ENCODE data around the gene HAGH.

HAGH gene

DNA sequence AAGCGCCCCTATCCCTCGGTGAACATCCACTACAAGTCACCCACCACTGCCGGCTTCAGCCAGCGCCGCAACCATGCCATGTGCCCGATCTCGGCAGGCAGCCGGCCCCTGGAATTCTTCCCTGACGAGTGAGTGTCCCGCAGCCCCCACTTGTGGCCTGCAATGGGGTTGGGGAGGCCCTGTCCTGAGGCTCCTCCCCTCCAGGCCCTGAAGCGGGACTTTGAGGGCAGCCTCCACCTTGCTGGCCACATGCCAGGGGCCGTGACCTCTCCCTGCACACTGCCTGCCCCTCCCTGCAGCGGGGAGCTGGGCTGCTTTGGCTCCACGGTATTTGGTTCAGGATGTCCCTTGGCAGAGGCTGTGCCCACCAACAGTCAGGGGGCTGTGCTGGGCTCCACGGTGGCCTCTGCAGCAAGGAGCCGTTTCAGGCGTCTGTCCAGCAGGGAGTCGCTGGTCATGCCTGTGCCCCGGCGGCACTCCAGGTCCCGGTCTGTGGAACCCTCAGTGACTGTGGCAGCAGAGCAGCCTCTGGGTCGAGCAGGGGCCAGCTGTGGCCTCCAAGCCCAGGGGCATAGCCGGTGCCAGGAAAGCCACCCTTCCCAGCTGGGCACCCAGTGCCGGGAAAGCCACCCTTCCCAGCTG is 63.6 kb downstream of the HAGH start:
- TF ChIP-seq, protein P1, sequence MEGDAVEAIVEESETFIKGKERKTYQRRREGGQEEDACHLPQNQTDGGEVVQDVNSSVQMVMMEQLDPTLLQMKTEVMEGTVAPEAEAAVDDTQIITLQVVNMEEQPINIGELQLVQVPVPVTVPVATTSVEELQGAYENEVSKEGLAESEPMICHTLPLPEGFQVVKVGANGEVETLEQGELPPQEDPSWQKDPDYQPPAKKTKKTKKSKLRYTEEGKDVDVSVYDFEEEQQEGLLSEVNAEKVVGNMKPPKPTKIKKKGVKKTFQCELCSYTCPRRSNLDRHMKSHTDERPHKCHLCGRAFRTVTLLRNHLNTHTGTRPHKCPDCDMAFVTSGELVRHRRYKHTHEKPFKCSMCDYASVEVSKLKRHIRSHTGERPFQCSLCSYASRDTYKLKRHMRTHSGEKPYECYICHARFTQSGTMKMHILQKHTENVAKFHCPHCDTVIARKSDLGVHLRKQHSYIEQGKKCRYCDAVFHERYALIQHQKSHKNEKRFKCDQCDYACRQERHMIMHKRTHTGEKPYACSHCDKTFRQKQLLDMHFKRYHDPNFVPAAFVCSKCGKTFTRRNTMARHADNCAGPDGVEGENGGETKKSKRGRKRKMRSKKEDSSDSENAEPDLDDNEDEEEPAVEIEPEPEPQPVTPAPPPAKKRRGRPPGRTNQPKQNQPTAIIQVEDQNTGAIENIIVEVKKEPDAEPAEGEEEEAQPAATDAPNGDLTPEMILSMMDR (IDR thresholded peaks at IDR 0.05) = no peak
- Mint-ChIP-seq H3K4me3 (no peak overlapping the region), H3K27me3 (ENCODE audit: low read depth, poor library complexity) (peaks cover 4% of the 10 kb centered on the region), H3K4me1 (peaks cover 6% of the 10 kb centered on the region), H3K36me3 (ENCODE audit: low read depth) (peaks cover 7% of the 10 kb centered on the region), H3K9me3 (no peaks in the 10 kb centered on the region), H3K27ac (no peak overlapping the region)
- no peak for DNase-seq

DNA sequence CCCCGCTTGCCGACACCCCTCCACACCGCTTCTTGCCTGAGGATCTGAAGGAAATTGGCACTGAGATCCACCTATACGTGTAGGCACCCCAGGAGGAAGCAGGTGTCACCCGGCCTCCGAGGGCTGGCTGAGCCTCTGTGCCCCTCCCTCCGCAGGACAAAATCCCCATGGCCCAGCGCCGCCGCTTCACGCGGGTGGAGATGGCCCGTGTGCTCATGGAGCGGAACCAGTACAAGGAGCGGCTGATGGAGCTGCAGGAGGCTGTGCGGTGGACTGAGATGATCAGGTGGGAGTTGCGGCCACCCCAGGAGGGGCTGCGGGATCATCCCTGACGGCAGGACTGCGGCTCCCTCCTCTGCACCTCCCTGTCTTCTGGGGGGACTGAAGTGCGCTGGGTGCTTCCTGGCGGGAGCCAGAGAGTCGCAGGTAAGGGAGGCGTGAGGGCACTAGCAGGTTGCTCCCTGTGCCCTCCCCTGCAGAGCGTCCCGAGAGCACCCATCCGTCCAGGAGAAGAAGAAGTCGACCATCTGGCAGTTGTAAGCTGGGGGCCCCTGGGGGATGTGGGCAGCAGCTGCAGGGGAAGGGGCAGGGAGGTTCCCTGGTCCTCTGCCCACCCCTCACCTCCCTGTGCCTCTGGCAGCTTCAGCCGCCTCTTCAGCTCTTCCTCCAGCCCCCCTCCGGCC is 64.3 kb downstream of the HAGH start:
- H3K27ac Mint-ChIP-seq = no peak overlapping the region
- H3K27me3 Mint-ChIP-seq (ENCODE audit: low read depth, poor library complexity) = peaks cover 4% of the 10 kb centered on the region
- H3K4me3 Mint-ChIP-seq = no peak overlapping the region

DNA sequence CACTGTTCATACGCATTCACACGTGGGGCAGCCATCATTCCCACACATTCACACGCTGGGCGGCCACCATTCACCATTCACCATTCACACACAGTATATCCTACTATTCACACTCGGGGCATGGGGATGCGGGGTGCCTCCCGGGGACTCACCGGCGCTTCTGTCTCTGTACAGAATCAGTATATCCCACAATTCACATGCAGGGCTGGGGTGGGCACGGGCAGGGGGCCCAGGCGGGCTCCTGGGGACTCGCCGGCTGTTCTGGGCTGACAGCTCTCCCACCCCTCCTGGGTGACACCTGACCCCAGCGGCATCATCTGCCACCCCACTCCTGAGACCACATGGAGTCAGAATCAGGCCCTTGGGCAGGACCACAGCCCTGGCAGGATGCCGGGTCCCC is 64.9 kb downstream of the HAGH start:
- Mint-ChIP-seq H3K4me1 (peaks cover 6% of the 10 kb centered on the region), H3K27me3 (ENCODE audit: low read depth, poor library complexity) (peaks cover 4% of the 10 kb centered on the region), H3K4me3 (no peak overlapping the region), H3K9me3 (no peaks in the 10 kb centered on the region), H3K36me3 (ENCODE audit: low read depth) (peaks cover 7% of the 10 kb centered on the region), H3K27ac (no peak overlapping the region)
- DNase-seq = no peak
- TF ChIP-seq, protein P1 (IDR thresholded peaks at IDR 0.05) = no peak

More for the DNA sequence above, 64.3 kb downstream of the HAGH start:
- DNase-seq = no peak
- Mint-ChIP-seq H3K9me3 (no peaks in the 10 kb centered on the region), H3K36me3 (ENCODE audit: low read depth) (peaks cover 7% of the 10 kb centered on the region), H3K4me1 (peaks cover 6% of the 10 kb centered on the region)
- TF ChIP-seq, protein P1 (IDR thresholded peaks at IDR 0.05) = no peak

DNA sequence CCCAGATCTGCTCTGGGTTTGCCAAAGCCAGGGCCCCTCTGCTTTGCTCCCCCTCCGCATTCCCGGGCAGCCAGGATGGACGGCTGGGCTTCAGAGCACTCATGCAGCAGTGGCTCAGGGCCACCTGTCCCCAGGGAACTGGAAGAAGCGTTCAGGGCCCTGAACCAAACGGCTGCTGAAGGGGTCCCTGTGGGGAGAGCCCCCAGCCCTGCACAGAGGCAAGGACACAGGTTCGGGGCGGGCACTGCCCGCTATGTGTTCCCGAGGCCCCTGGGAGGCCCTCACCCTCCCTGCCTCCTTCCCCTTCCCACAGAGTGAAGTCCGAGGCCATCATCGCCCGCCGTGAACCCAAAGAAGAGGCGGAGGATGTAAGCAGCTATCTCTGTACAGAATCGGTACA is 65.7 kb downstream of the HAGH start:
- Mint-ChIP-seq H3K4me3 (no peak overlapping the region), H3K4me1 (peaks cover 6% of the 10 kb centered on the region), H3K9me3 (no peaks in the 10 kb centered on the region), H3K27ac (no peak overlapping the region), H3K27me3 (ENCODE audit: low read depth, poor library complexity) (peaks cover 4% of the 10 kb centered on the region), H3K36me3 (ENCODE audit: low read depth) (peaks cover 7% of the 10 kb centered on the region)
- no peak for DNase-seq
- TF ChIP-seq, protein P1 (IDR thresholded peaks at IDR 0.05) = no peak

DNA sequence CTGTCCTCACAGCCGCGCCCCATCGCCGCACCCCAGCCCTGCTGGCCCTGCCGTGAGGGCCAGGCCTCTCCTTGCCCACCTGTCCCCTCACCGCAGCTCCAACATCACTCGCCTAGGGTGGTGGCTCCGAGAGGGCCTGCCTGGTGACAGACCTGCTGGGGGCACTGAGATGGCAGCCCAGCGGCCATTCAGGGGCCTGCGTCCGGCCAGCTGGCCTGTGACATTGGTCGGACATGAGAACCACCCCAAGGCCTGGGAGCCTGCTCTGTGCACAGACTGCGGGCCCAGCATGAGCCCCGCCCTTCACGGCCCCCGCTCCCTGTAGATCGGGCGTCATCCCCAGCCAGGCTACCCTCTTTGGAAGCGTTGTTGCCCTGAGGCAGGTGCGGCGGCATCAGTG is 67.1 kb downstream of the HAGH start:
- TF ChIP-seq, protein P1 (IDR thresholded peaks at IDR 0.05) = no peak
- H3K4me3 Mint-ChIP-seq = no peak overlapping the region
- H3K9me3 Mint-ChIP-seq = no peaks in the 10 kb centered on the region

DNA sequence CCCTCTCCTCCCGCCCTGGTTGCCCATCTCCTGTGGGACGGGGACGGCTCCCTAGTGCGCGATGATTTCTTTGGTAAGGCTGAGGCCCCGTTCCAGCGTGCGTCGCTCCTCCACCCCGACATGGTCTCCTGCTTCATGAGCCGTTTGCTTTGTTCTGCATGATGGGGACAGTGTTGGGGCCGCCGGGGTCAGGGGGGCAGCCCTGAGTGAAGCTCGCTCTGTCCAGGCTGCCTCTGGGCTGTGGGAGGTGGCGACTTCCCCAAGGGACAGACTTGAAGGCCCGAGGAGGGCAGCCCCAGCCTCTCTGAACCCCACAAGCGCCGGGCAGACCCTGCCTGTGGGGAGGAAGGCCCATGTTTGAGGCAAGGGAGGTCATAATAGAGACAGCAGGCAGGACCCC is 67.7 kb downstream of the HAGH start:
- Mint-ChIP-seq H3K9me3 (no peaks in the 10 kb centered on the region), H3K36me3 (ENCODE audit: low read depth) (peaks cover 17% of the 10 kb centered on the region), H3K27ac (peak overlapping the region; percentile 94), H3K4me1 (peaks cover 6% of the 10 kb centered on the region), H3K27me3 (ENCODE audit: low read depth, poor library complexity) (peaks cover 4% of the 10 kb centered on the region), H3K4me3 (no peak overlapping the region)
- TF ChIP-seq, protein P1 (IDR thresholded peaks at IDR 0.05) = no peak
- DNase-seq = no peak

More for the DNA sequence above, 67.1 kb downstream of the HAGH start:
- H3K27ac Mint-ChIP-seq = no peak overlapping the region
- H3K4me1 Mint-ChIP-seq = peaks cover 6% of the 10 kb centered on the region
- H3K27me3 Mint-ChIP-seq (ENCODE audit: low read depth, poor library complexity) = peaks cover 4% of the 10 kb centered on the region
- H3K36me3 Mint-ChIP-seq (ENCODE audit: low read depth) = peaks cover 17% of the 10 kb centered on the region
- no peak for DNase-seq

Data from nephron progenitor cell (in vitro differentiated cells).